Measurements from ENCODE around the gene GMCL1.
"Not testable (repeated sequence)": the region's sequence is repeated elsewhere in the genome, so short reads cannot be mapped to it uniquely, and the experiment has no call there.

Gene GMCL1

DNA sequence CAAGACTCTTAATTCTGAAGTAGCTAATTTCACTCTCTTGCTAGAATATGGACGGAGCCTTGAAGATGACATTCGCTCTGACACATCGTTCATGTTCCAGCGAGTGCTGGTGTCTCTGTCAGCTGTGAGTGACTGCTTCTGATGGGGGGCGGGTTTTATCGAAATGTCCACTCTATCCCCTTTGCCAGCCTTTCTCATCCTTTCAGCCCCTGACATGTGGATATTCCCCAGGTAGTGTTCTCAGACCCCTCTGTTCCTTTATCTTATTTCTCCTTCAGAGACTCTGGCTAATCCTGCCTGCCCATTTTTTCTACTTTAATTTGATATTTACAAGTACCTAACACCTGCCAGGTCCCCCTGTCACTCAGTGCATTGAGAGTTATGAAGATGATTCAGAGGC, 18.9 kb upstream of the GMCL1 start:
- no peak for DNase-seq (ENCODE audit: insufficient read length)
- no peak for FAIRE-seq
- TF ChIP-seq POLR2AphosphoS5 (IDR thresholded peaks at IDR 0.05; ENCODE audit: low read depth, low read length) (no peak), POLR2A (IDR thresholded peaks at IDR 0.05; ENCODE audit: low read depth, low read length) (no peak), TAF1 (IDR thresholded peaks at IDR 0.05; ENCODE audit: borderline replicate concordance, low read depth, low read length) (no peak)

DNA sequence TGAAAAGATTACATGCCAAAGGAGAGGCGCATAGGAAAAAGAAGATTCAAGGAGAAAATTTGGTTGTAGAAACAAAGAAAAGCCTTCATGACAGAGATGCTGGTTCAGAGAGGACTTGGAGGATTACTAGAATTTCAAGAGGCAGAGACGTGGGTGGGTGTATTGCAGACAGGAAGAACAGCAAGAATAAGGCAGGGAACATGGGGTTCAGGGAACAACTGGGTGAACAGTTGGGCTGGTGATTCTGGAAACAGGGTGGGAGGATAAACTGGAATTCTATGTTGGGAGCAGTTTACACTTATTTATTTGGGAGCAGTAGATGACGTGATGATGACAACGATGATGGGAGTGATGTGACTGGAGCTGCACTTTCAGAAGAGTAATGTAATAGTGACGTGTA, 18.4 kb upstream of the GMCL1 start:
- no peak for FAIRE-seq
- TF ChIP-seq TAF1 (IDR thresholded peaks at IDR 0.05; ENCODE audit: borderline replicate concordance, low read depth, low read length): no peak
- TF ChIP-seq POLR2AphosphoS5 (IDR thresholded peaks at IDR 0.05; ENCODE audit: low read depth, low read length): no peak
- TF ChIP-seq POLR2A (IDR thresholded peaks at IDR 0.05; ENCODE audit: low read depth, low read length): no peak
- DNase-seq (ENCODE audit: insufficient read length): no peak

DNA sequence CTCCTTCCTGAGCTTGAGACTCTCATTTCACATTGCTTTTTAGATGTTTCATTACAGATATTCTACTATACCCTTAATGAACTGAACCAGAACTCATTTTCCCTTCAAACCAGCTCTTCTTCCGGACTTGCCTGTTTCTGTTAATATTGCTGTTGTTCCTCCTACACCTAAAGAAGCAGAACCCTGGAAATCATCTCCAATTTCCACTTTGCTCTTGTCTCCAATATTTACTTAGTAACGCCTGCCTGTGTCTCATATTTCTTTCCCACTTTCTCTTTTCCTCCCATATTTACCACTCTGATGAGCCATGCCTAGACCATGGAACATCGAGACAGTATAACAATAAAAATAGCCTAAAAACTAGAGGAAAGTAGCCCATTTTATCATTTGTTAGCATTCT, 17.9 kb upstream of the GMCL1 start:
- TF ChIP-seq TAF1 (IDR thresholded peaks at IDR 0.05; ENCODE audit: borderline replicate concordance, low read depth, low read length) (no peak), POLR2AphosphoS5 (IDR thresholded peaks at IDR 0.05; ENCODE audit: low read depth, low read length) (no peak), POLR2A (IDR thresholded peaks at IDR 0.05; ENCODE audit: low read depth, low read length) (no peak)
- DNase-seq (ENCODE audit: insufficient read length) (no peak), FAIRE-seq (no peak)

- DNase-seq (ENCODE audit: insufficient read length): no peak
- no peak for FAIRE-seq
- no peak for TF ChIP-seq TAF1 (IDR thresholded peaks at IDR 0.05; ENCODE audit: borderline replicate concordance, low read depth, low read length)
- TF ChIP-seq POLR2A (IDR thresholded peaks at IDR 0.05; ENCODE audit: low read depth, low read length): no peak
- no peak for TF ChIP-seq POLR2AphosphoS5 (IDR thresholded peaks at IDR 0.05; ENCODE audit: low read depth, low read length)
Observed at GRCh38 chr2:69815717-69816116, 13.7 kb upstream of the GMCL1 start.

GRCh38 chr2:69816923-69817542, 12.4 kb upstream of the GMCL1 start:
- FAIRE-seq (peak; percentile 88), DNase-seq (ENCODE audit: insufficient read length) (peak; percentile 28)
- TF ChIP-seq TAF1 (IDR thresholded peaks at IDR 0.05; ENCODE audit: borderline replicate concordance, low read depth, low read length): no peak

DNA sequence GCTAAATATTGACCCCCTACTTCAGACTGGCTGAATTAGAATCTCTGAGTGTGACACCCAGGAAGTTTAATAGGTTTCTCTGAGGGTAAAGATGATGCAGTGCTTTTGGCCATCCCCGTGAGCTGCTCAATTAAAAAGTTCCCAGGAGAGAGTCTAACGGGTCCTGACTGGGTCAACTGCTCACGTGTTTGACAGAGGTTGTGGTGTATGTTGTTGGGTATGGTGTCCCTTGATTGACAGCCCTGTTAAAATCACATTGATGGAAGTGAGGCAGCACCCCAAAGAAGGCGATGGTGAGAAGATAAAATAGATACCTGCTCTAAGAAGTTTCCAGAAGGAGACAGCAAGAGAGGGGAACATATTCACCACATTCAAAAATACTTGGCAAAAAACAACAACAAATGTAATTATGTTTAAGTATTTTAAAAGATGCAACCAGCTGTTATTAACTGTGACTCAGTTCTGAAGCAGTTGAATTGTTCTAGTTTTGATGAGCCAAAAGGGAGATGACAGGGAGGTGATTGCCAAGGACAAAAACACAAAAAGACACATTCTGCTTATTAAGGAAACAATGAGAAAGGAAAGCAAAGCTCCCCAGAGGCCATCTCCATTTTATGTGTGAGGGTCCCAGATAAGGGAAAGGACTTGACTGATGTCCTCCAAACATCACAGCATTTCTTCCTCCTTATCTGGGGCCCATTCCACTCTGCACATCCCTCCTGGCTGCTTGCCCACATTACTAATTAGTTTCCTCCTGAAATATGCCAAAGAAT, 11.5 kb upstream of the GMCL1 start:
- DNase-seq (ENCODE audit: insufficient read length): no peak
- no peak for FAIRE-seq
- no peak for TF ChIP-seq TAF1 (IDR thresholded peaks at IDR 0.05; ENCODE audit: borderline replicate concordance, low read depth, low read length)

DNA sequence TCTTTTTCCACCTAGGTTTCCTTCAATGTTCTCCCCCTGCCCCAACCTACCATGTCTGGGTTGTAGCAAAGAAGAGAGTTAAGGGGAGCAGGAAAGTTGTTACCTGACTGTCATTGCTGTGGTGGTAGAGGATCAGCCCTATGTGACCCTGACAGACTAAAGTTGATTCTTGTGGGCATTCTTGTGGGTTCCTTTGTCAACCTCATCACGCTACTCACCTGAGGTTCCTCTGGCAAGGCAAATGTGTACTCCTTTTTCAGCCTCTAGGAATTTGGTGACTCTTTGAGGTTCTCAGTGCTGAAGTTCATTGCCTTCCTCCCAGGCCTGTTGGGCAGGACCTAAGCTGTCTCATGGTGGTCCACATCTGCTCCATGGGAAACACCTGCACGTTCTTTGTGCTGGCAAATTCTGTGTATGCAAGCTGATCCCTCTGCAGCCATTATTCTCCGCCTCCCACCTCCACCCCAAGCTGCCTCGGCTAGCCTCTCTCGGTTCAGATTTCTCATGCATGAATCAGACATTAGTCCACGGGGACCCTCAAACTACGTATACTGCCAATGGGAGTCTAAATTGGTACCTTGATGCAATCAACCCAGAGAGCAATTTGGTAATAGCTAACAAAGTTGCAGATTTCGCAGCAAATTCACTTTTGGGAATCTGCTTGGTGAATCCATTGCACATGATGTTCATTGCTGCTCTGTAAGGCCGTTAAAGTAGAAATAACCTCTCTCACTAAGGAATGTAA, 1.5 kb upstream of the GMCL1 start:
- FAIRE-seq (no peak), DNase-seq (ENCODE audit: insufficient read length) (no peak)
- no peak for TF ChIP-seq TAF1 (IDR thresholded peaks at IDR 0.05; ENCODE audit: borderline replicate concordance, low read depth, low read length)
- no peak for TF ChIP-seq POLR2AphosphoS5 (IDR thresholded peaks at IDR 0.05; ENCODE audit: low read depth, low read length)
- TF ChIP-seq POLR2A (IDR thresholded peaks at IDR 0.05; ENCODE audit: low read depth, low read length): no peak

GRCh38 chr2:69828938-69829255, 563 bp upstream of the GMCL1 start:
- no peak for FAIRE-seq
- DNase-seq (ENCODE audit: insufficient read length): no peak
- TF ChIP-seq POLR2AphosphoS5 (IDR thresholded peaks at IDR 0.05; ENCODE audit: low read depth, low read length) (no peak), POLR2A (IDR thresholded peaks at IDR 0.05; ENCODE audit: low read depth, low read length) (no peak), TAF1 (IDR thresholded peaks at IDR 0.05; ENCODE audit: borderline replicate concordance, low read depth, low read length) (no peak)

GRCh38 chr2:69830045-69830905, 815 bp downstream of the GMCL1 start:
- DNase-seq (ENCODE audit: insufficient read length) (peak; percentile 22), FAIRE-seq (peak; percentile 82)
- TF ChIP-seq POLR2AphosphoS5 (IDR thresholded peaks at IDR 0.05; ENCODE audit: low read depth, low read length): no peak
- TF ChIP-seq POLR2A (IDR thresholded peaks at IDR 0.05; ENCODE audit: low read depth, low read length): no peak
- TF ChIP-seq TAF1 (IDR thresholded peaks at IDR 0.05; ENCODE audit: borderline replicate concordance, low read depth, low read length): no peak

DNA sequence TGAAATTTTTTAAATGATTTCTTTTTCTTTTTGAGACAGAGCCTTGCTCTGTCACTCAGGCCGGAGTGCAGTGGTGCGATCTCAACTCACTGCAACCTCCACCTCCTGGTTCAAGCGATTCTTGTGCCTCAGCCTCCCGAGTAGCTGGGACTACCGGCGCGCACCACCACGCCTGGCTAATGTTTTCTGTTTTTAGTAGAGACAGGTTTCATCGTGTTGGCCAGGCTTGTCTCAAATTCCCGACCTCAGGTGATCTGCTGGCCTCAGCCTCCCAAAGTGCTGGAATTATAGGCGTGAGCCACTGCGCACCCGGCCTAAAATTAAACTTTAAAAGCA, 1.4 kb downstream of the GMCL1 start:
- not testable (repeated sequence) for FAIRE-seq; DNase-seq (ENCODE audit: insufficient read length)

DNA sequence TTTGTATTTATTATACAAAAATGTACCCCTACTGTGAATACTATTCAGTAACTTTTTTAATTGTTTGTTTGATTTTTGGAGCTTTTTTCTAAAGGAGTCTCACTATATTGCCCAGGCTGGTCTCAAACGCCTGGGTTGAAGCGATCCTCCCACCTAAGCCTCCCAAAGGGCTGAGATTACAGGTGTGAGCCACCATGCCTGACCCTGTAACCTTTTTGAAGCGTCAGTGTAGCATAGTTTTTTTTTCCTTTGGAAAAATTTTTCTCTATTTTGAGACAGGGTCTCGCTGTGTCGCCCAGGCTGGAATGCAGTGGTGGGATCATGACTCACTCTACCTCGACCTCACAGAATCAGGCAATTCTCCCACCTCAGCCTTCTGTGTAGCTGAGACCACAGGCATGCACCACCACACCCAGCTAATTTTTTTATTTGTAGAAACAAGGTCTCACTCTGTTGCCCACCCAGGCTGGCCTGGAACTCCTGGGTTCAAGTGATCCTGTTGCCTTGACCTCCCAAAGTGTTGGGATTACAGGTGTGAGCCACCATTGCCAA, 2.0 kb downstream of the GMCL1 start:
- DNase-seq (ENCODE audit: insufficient read length): no peak
- no peak for FAIRE-seq

More for the DNA sequence above, 2.0 kb downstream of the GMCL1 start:
- TF ChIP-seq TAF1 (IDR thresholded peaks at IDR 0.05; ENCODE audit: borderline replicate concordance, low read depth, low read length) (no peak), POLR2A (IDR thresholded peaks at IDR 0.05; ENCODE audit: low read depth, low read length) (no peak)

All from GM12892 (cell line).